ENCODE measurements around the gene IL27RA. TPM values are rescaled to one million over a fixed set of nuclear protein-coding genes. Genes with fewer than 3 reads are reported as not detected.
"Not testable (repeated sequence)": the region's sequence is repeated elsewhere in the genome, so short reads cannot be mapped to it uniquely, and the experiment has no call there.

The IL27RA gene
- total RNA-seq, 2 donors from 2014 or later = 4.7 to 8.3 TPM

DNA sequence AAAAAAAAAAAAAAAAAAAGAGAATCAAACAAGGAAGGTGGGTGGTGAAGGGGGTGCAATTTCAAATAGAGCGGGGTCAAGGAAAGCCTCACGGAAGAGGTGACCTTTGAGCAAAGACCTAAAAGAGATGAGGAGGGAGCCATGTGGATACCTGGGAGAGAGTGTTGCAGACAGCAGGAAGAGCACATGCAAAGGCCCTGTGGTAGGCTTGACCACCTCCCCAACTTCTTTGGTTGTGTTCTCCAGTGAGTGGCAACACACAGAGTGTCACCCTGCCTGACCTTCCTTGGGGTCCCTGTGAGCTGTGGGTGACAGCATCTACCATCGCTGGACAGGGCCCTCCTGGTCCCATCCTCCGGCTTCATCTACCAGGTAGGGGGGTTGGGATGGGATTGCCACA, 18.9 kb downstream of the IL27RA start:
- DNase-seq (ENCODE audit: low spot score) = no peak
- no peak overlapping the region for H3K27ac ChIP-seq
- no peaks in the 10 kb centered on the region for H3K9me3 ChIP-seq
- TF ChIP-seq, protein P1, sequence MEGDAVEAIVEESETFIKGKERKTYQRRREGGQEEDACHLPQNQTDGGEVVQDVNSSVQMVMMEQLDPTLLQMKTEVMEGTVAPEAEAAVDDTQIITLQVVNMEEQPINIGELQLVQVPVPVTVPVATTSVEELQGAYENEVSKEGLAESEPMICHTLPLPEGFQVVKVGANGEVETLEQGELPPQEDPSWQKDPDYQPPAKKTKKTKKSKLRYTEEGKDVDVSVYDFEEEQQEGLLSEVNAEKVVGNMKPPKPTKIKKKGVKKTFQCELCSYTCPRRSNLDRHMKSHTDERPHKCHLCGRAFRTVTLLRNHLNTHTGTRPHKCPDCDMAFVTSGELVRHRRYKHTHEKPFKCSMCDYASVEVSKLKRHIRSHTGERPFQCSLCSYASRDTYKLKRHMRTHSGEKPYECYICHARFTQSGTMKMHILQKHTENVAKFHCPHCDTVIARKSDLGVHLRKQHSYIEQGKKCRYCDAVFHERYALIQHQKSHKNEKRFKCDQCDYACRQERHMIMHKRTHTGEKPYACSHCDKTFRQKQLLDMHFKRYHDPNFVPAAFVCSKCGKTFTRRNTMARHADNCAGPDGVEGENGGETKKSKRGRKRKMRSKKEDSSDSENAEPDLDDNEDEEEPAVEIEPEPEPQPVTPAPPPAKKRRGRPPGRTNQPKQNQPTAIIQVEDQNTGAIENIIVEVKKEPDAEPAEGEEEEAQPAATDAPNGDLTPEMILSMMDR (IDR thresholded peaks at IDR 0.05) = no peak
- TF ChIP-seq POLR2A (IDR thresholded peaks at IDR 0.05) (no peak), POLR2AphosphoS5 (IDR thresholded peaks at IDR 0.05) (no peak)
- no peaks in the 10 kb centered on the region for H3K27me3 ChIP-seq (replicated peaks; ENCODE audit: insufficient read depth)
- intact Hi-C loops (cut with DNase I) = no loop called here
- no peak overlapping the region for H3K4me3 ChIP-seq
- H3K4me1 ChIP-seq (replicated peaks) = no peaks in the 10 kb centered on the region
- 96% methylated on average over 4 of the region's 4 CpGs for WGBS
- no peaks in the 10 kb centered on the region for H3K36me3 ChIP-seq

DNA sequence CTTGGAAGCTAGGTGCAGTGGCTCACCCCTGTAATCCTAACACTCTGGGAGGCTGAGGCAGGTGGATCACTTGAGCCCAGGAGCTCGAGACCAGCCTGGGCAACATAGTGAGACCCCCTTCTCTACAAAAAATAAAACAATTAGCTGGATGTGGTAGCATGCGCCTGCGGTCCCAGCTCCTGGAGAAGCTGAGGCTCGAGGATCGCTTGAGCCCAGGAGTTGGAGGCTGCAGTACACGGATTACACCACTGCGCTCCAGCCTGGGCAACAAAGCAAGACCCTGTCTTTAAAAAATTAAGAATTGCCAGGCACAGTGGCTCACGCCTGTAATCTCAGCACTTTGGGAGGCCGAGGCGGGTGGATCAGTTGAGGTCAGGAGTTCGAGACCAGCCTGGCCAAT, 19.4 kb downstream of the IL27RA start:
- intact Hi-C loops (cut with DNase I); H3K36me3 ChIP-seq; DNase-seq (ENCODE audit: low spot score); H3K9me3 ChIP-seq; H3K4me3 ChIP-seq; H3K27me3 ChIP-seq (replicated peaks; ENCODE audit: insufficient read depth); H3K27ac ChIP-seq; H3K4me1 ChIP-seq (replicated peaks): not testable (repeated sequence)
- whole genome bisulfite sequencing = 94% methylated on average over 11 of the region's 11 CpGs

DNA sequence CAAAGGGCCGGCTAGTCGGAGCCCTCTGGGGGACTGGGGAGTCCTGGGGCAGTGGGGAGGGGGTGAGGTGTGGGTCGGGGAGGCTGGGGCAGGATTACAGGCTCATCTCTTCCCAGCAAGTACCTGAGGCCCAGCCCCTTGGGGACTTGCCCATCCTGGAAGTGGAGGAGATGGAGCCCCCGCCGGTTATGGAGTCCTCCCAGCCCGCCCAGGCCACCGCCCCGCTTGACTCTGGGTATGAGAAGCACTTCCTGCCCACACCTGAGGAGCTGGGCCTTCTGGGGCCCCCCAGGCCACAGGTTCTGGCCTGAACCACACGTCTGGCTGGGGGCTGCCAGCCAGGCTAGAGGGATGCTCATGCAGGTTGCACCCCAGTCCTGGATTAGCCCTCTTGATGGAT, 20.4 kb downstream of the IL27RA start:
- H3K4me1 ChIP-seq (replicated peaks) = no peaks in the 10 kb centered on the region
- no peak overlapping the region for H3K27ac ChIP-seq
- DNase-seq (ENCODE audit: low spot score) = no peak
- intact Hi-C loops (cut with DNase I) = no loop called here
- TF ChIP-seq POLR2A (IDR thresholded peaks at IDR 0.05) (no peak), POLR2AphosphoS5 (IDR thresholded peaks at IDR 0.05) (no peak)
- TF ChIP-seq, protein P1 (IDR thresholded peaks at IDR 0.05) = no peak
- H3K4me3 ChIP-seq = no peak overlapping the region
- 77% methylated on average over 9 of the region's 9 CpGs for WGBS
- no peaks in the 10 kb centered on the region for H3K27me3 ChIP-seq (replicated peaks; ENCODE audit: insufficient read depth)
- no peaks in the 10 kb centered on the region for H3K9me3 ChIP-seq
- no peaks in the 10 kb centered on the region for H3K36me3 ChIP-seq

DNA sequence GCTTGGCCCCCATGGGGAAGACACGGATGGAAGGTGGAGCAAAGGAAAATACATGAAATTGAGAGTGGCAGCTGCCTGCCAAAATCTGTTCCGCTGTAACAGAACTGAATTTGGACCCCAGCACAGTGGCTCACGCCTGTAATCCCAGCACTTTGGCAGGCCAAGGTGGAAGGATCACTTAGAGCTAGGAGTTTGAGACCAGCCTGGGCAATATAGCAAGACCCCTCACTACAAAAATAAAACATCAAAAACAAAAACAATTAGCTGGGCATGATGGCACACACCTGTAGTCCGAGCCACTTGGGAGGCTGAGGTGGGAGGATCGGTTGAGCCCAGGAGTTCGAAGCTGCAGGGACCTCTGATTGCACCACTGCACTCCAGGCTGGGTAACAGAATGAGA, 20.9 kb downstream of the IL27RA start:
- Histone ChIP-seq H3K27ac (no peak overlapping the region), H3K4me3 (no peak overlapping the region), H3K9me3 (no peaks in the 10 kb centered on the region), H3K36me3 (no peaks in the 10 kb centered on the region), H3K27me3 (replicated peaks; ENCODE audit: insufficient read depth) (no peaks in the 10 kb centered on the region), H3K4me1 (replicated peaks) (no peaks in the 10 kb centered on the region)
- TF ChIP-seq, protein P1 (IDR thresholded peaks at IDR 0.05) = no peak
- TF ChIP-seq POLR2AphosphoS5 (IDR thresholded peaks at IDR 0.05) = no peak
- no peak for DNase-seq (ENCODE audit: low spot score)
- WGBS = 83% methylated on average over 6 of the region's 6 CpGs
- intact Hi-C loops (cut with DNase I) = no loop called here

DNA sequence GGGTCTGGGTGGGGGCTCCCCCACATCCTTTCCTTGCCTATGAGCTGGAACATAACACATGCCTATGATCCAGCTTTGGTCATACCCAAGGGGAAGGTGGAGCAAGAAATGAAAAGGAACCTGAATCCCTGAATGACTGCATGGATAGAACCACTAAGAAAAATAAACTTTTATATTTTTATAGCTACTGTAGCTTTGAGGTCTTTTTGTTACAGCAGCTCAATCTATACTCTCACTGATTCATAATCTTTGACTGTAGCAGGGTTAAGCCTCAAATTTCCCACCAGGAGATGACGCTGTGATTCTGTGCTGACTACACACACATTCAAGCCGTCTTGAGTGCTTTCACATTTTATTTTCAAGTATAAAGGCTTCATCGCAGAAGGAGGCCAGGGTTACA, 21.5 kb downstream of the IL27RA start:
- 91% methylated on average over 3 of the region's 3 CpGs for WGBS
- DNase-seq (ENCODE audit: low spot score) = no peak
- no peak overlapping the region for H3K27ac ChIP-seq
- H3K27me3 ChIP-seq (replicated peaks; ENCODE audit: insufficient read depth) = no peaks in the 10 kb centered on the region
- no peaks in the 10 kb centered on the region for H3K9me3 ChIP-seq
- intact Hi-C loops (cut with DNase I) = no loop called here
- H3K36me3 ChIP-seq = no peaks in the 10 kb centered on the region
- no peaks in the 10 kb centered on the region for H3K4me1 ChIP-seq (replicated peaks)
- no peak overlapping the region for H3K4me3 ChIP-seq
- TF ChIP-seq POLR2A (IDR thresholded peaks at IDR 0.05) = no peak
- no peak for TF ChIP-seq POLR2AphosphoS5 (IDR thresholded peaks at IDR 0.05)
- TF ChIP-seq, protein P1 (IDR thresholded peaks at IDR 0.05) = no peak

Data from prostate gland (tissue), 2 donors.